Epithelial cell of prostate (primary cell): ENCODE measurements around the gene KRTCAP3.
"Not testable (repeated sequence)": the region's sequence is repeated elsewhere in the genome, so short reads cannot be mapped to it uniquely, and the experiment has no call there.

Experiments used
- DNase-seq: peaks from one replicate; pipeline ENCODE4 v3.0.0-alpha.2; 2011; ENCODE audit warnings: low read depth, low spot score
- H3K27ac ChIP-seq: fragments of 450-650 bp; 2 replicates; pipeline ENCODE4 v1.5.1; 2017; ENCODE audit warnings: mild to moderate bottlenecking

Gene KRTCAP3

GRCh38 chr2:27441958-27442919, at the start of gene KRTCAP3:
Gene KRTCAP3 (plus strand): TSS chr2:27442381. CDS start chr2:27442413, 32 bp downstream.
- peak within 1 kb of the TSS; percentile 40 for H3K27ac ChIP-seq
- no peak for DNase-seq

GRCh38 chr2:27393225-27393624, 49.0 kb upstream of the KRTCAP3 start:
- no peak overlapping the region for H3K27ac ChIP-seq
- DNase-seq: no peak

GRCh38 chr2:27398962-27399361, 43.2 kb upstream of the KRTCAP3 start:
- no peak overlapping the region for H3K27ac ChIP-seq
- DNase-seq: no peak

GRCh38 chr2:27400348-27401135, 41.6 kb upstream of the KRTCAP3 start:
- H3K27ac ChIP-seq: no peak overlapping the region
- DNase-seq: no peak

- H3K27ac ChIP-seq: peak overlapping the region; percentile 83
- no peak for DNase-seq
Observed at GRCh38 chr2:27407798-27408491, 34.2 kb upstream of the KRTCAP3 start.

- no peak for DNase-seq
- peak overlapping the region; percentile 83 for H3K27ac ChIP-seq
Observed at GRCh38 chr2:27408601-27409320, 33.4 kb upstream of the KRTCAP3 start.

GRCh38 chr2:27409321-27410073, 32.7 kb upstream of the KRTCAP3 start, which contains the start of gene PPM1G:
Gene PPM1G (minus strand): TSS chr2:27409591. CDS start chr2:27409422, 169 bp downstream.
- DNase-seq: peak; percentile 73
- H3K27ac ChIP-seq: peak within 1 kb of the TSS; percentile 83

GRCh38 chr2:27412419-27413152, 29.6 kb upstream of the KRTCAP3 start:
- H3K27ac ChIP-seq: no peak overlapping the region
- no peak for DNase-seq

- DNase-seq: no peak
- no peak overlapping the region for H3K27ac ChIP-seq
Observed at GRCh38 chr2:27416151-27416550, 26.0 kb upstream of the KRTCAP3 start.

GRCh38 chr2:27420996-27421395, 21.2 kb upstream of the KRTCAP3 start:
- no peak overlapping the region for H3K27ac ChIP-seq
- no peak for DNase-seq

GRCh38 chr2:27421660-27422250, 20.4 kb upstream of the KRTCAP3 start:
- DNase-seq: no peak
- H3K27ac ChIP-seq: no peak overlapping the region

- H3K27ac ChIP-seq: no peak overlapping the region
- no peak for DNase-seq
Observed at GRCh38 chr2:27422958-27423357, 19.2 kb upstream of the KRTCAP3 start.

- not testable (repeated sequence) for H3K27ac ChIP-seq, DNase-seq
Observed at GRCh38 chr2:27425039-27425438, 17.1 kb upstream of the KRTCAP3 start.

GRCh38 chr2:27427863-27428212, 14.3 kb upstream of the KRTCAP3 start:
- no peak for DNase-seq
- H3K27ac ChIP-seq: peak overlapping the region; percentile 94

GRCh38 chr2:27428213-27428977, 13.8 kb upstream of the KRTCAP3 start, which contains the start of gene NRBP1:
Gene NRBP1 (plus strand): TSS chr2:27428631. CDS start chr2:27433274, 4,643 bp downstream.
- DNase-seq: no peak

GRCh38 chr2:27428978-27429541, 13.1 kb upstream of the KRTCAP3 start:
- peak; percentile 33 for DNase-seq
- H3K27ac ChIP-seq: peak overlapping the region; percentile 94

More at GRCh38 chr2:27428213-27428977, 13.8 kb upstream of the KRTCAP3 start, which contains the start of gene NRBP1:
- peak within 1 kb of the TSS; percentile 94 for H3K27ac ChIP-seq

- DNase-seq: peak; percentile 22
- peak overlapping the region; percentile 94 for H3K27ac ChIP-seq
Observed at GRCh38 chr2:27431395-27431794, 10.8 kb upstream of the KRTCAP3 start.
